Rectal smooth muscle tissue (tissue), 1 donor: Measurements from ENCODE around the gene IGSF3.

Experiments
- H3K27ac ChIP-seq: one replicate; pipeline ENCODE4 v1.7.0; 2013; ENCODE audit warnings: low read depth, low read length, inconsistent platforms
- H3K27me3 ChIP-seq: one replicate; pipeline ENCODE4 v1.7.0; 2013; ENCODE audit warnings: low read length; ENCODE audit not compliant: control insufficient read depth, insufficient read depth
- H3K36me3 ChIP-seq: one replicate; pipeline ENCODE4 v1.7.0; 2013; ENCODE audit warnings: low read length; ENCODE audit not compliant: control insufficient read depth, insufficient read depth
- H3K4me1 ChIP-seq: one replicate; pipeline ENCODE4 v1.7.0; 2013; ENCODE audit warnings: low read length; ENCODE audit not compliant: control insufficient read depth, insufficient read depth
- H3K4me3 ChIP-seq: one replicate; pipeline ENCODE4 v1.7.0; 2013; ENCODE audit warnings: low read length
- H3K9ac ChIP-seq: one replicate; pipeline ENCODE4 v1.7.0; 2013; ENCODE audit warnings: low read length

Gene IGSF3

DNA sequence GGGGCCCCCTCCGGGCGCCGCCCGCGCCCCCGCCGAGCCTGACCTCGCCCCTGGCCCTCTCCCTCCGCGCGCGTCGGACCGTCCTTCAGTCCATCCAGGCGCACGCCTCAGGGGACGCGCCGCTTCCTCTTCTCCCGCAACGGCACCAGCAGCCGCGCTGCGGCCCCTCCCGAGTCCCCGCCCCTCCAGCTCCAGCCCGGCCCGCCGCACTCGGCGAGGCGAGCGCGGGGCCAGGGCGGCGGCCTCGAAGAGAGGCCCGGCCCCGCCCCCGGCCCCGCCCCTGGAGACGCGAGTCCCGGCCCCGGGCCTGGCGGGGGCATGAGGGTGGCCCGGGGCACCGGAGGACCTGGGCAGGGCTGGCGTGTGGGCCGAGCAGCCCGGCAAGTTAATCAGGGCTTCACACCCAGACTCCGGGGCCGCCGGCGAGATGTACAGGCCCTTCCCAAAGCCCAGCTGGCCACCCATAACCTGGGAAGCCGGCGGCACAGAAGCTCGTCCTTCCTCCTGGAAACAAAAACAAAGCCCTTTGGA, at the start of gene IGSF3:
Gene IGSF3 (minus strand): TSS at position 159 of the 531 bp plus-strand sequence. CDS start 1,407 bp downstream, outside the sequence.
- Histone ChIP-seq H3K4me3 (peak within 1 kb of the TSS; percentile 82), H3K27me3 (no peaks in the 10 kb centered on the region), H3K4me1 (no peaks in the 10 kb centered on the region), H3K36me3 (no peaks in the 10 kb centered on the region), H3K27ac (no peak within 1 kb of the TSS), H3K9ac (no peak within 1 kb of the TSS)

- Histone ChIP-seq H3K9ac (no peak overlapping the region), H3K27ac (no peak overlapping the region), H3K4me3 (no peak overlapping the region), H3K4me1 (no peaks in the 10 kb centered on the region), H3K36me3 (no peaks in the 10 kb centered on the region), H3K27me3 (no peaks in the 10 kb centered on the region)
Measured at GRCh38 chr1:116717318-116717717, 49.8 kb upstream of the IGSF3 start.

DNA sequence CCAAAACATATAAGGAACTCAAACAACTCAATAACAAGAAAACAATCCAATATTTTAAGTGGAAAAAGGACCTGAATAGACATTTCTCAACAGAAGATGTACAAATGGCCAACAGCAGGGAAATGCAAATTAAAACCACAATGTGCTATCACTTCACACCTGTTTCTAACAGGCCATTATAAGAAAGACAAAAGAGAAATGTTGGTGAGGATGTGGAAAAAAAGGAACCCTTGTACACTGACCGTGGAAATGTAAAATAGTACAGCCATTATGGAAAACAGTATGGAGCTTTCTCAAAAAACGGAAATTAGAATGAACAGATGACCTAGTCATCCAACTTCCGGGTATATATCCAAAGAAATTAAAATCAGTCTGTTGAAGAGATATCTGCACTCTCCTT, 48.9 kb upstream of the IGSF3 start:
- H3K9ac ChIP-seq = no peak overlapping the region
- peaks cover 1% of the 10 kb centered on the region for H3K4me1 ChIP-seq
- H3K27ac ChIP-seq = no peak overlapping the region
- H3K36me3 ChIP-seq = no peaks in the 10 kb centered on the region
- H3K4me3 ChIP-seq = no peak overlapping the region
- H3K27me3 ChIP-seq = no peaks in the 10 kb centered on the region

- H3K4me3 ChIP-seq = no peak overlapping the region
- H3K9ac ChIP-seq = no peak overlapping the region
- H3K4me1 ChIP-seq = peaks cover 5% of the 10 kb centered on the region
- no peaks in the 10 kb centered on the region for H3K36me3 ChIP-seq
- no peak overlapping the region for H3K27ac ChIP-seq
- no peaks in the 10 kb centered on the region for H3K27me3 ChIP-seq
Measured at GRCh38 chr1:116713474-116713873, 45.9 kb upstream of the IGSF3 start.

GRCh38 chr1:116712510-116712909, 45.0 kb upstream of the IGSF3 start:
- no peak overlapping the region for H3K27ac ChIP-seq
- no peaks in the 10 kb centered on the region for H3K27me3 ChIP-seq
- H3K4me1 ChIP-seq = peaks cover 5% of the 10 kb centered on the region
- no peak overlapping the region for H3K4me3 ChIP-seq
- no peak overlapping the region for H3K9ac ChIP-seq
- no peaks in the 10 kb centered on the region for H3K36me3 ChIP-seq

DNA sequence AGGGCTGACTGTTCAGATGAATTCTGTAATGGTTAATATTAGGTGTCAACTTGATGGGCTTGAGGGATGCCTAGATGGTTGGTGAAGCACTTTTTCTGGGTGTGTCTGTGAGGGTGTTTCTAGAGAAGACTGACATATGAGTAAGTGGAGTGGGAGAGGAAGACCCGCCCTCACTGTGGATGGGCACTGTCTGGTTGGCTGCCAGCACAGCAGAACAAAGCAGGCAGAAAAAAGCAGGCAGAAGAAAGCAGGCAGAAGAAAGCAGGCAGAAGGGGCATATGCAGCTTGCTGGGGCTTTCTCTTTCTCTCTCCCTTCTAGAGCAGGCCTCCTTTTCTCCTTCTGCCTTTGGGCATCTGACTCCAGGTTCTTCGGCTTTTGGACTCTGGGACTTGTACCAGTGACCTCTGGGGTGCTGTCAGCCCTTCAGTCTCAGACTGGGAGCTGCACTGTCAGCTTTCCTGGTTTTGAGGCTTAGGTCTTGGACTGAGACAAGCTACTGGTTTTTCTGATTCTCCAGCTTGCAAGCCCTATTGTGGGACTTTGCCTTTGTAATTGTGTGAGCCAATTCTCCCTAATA, 43.8 kb upstream of the IGSF3 start:
- Histone ChIP-seq H3K27ac (no peak overlapping the region), H3K27me3 (no peaks in the 10 kb centered on the region), H3K4me3 (no peak overlapping the region), H3K9ac (no peak overlapping the region), H3K4me1 (peaks cover 5% of the 10 kb centered on the region), H3K36me3 (no peaks in the 10 kb centered on the region)

GRCh38 chr1:116710420-116711262, 43.1 kb upstream of the IGSF3 start:
- no peak overlapping the region for H3K4me3 ChIP-seq
- peaks cover 5% of the 10 kb centered on the region for H3K4me1 ChIP-seq
- no peaks in the 10 kb centered on the region for H3K27me3 ChIP-seq
- H3K27ac ChIP-seq = no peak overlapping the region
- no peaks in the 10 kb centered on the region for H3K36me3 ChIP-seq
- no peak overlapping the region for H3K9ac ChIP-seq

DNA sequence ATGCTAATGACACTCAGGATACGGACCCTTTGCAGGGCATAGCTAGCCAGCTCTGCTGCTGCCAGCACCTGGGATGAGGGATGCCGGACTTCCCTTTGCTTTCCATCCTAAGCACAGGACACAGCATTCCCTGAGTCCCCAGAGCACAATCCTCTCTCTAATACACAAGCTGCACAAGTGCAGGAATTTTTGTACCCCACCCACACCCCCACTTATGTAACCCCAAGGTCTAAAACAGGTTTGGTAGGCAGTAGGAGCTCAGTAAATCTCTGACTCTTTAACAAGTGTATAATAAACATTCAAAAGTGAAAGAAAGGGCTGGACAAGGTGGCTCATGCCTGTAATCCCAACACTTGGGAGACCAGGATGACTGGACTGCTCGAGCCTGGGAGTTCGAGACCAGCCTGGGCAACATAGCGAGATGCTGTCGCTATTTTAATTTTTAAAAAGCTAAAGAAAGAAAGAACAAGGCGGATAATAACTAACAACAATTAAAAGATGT, 42.2 kb upstream of the IGSF3 start:
- H3K27ac ChIP-seq = no peak overlapping the region
- H3K36me3 ChIP-seq = no peaks in the 10 kb centered on the region
- no peak overlapping the region for H3K4me3 ChIP-seq
- H3K4me1 ChIP-seq = peaks cover 6% of the 10 kb centered on the region
- H3K27me3 ChIP-seq = no peaks in the 10 kb centered on the region
- no peak overlapping the region for H3K9ac ChIP-seq

- H3K9ac ChIP-seq = no peak overlapping the region
- no peak overlapping the region for H3K4me3 ChIP-seq
- no peaks in the 10 kb centered on the region for H3K27me3 ChIP-seq
- no peaks in the 10 kb centered on the region for H3K36me3 ChIP-seq
- no peak overlapping the region for H3K27ac ChIP-seq
- H3K4me1 ChIP-seq = peaks cover 13% of the 10 kb centered on the region
Measured at GRCh38 chr1:116708255-116708900, 40.8 kb upstream of the IGSF3 start.

GRCh38 chr1:116706841-116707240, 39.3 kb upstream of the IGSF3 start:
- Histone ChIP-seq H3K36me3 (no peaks in the 10 kb centered on the region), H3K27ac (no peak overlapping the region), H3K9ac (no peak overlapping the region), H3K27me3 (no peaks in the 10 kb centered on the region), H3K4me3 (no peak overlapping the region), H3K4me1 (peaks cover 13% of the 10 kb centered on the region)

DNA sequence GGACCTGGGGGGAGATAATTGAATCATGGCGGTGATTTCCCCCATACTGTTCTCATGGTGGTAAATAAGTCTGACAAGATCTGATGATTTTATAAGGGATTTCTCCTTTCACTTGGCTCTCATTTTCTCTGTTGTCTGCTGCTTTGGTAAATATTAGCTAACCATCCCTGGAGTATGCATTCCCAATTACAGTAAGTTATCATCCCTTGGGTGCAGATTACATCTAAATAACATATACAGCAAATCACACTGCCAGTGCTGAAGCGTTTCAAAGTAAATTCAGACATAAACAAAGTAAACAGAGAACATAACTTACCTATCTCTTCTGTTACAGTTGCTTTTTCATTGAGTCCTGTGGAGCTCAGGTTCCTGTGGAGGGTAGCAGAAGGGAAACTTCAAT, 38.6 kb upstream of the IGSF3 start:
- no peak overlapping the region for H3K9ac ChIP-seq
- H3K36me3 ChIP-seq = no peaks in the 10 kb centered on the region
- peaks cover 9% of the 10 kb centered on the region for H3K4me1 ChIP-seq
- H3K27me3 ChIP-seq = no peaks in the 10 kb centered on the region
- no peak overlapping the region for H3K27ac ChIP-seq
- H3K4me3 ChIP-seq = no peak overlapping the region

GRCh38 chr1:116704278-116704677, 36.7 kb upstream of the IGSF3 start:
- no peaks in the 10 kb centered on the region for H3K27me3 ChIP-seq
- no peaks in the 10 kb centered on the region for H3K36me3 ChIP-seq
- H3K4me1 ChIP-seq = peaks cover 8% of the 10 kb centered on the region
- H3K27ac ChIP-seq = no peak overlapping the region
- no peak overlapping the region for H3K4me3 ChIP-seq
- H3K9ac ChIP-seq = no peak overlapping the region
